GM23338 (cell line): Measurements from ENCODE around the gene ELFN2. TPM values are rescaled to one million over a fixed set of nuclear protein-coding genes. Genes with fewer than 3 reads are reported as not detected.

ENCODE experiments used
- ATAC-seq: fragments of 200-7000 bp; cut with Tn5 transposase; 3 replicates; pipeline ENCODE4 v1.9.1; 2020
- DNase-seq: peaks from one replicate; pipeline ENCODE4 v3.0.0-alpha.2; 2015; ENCODE audit warnings: low spot score
- H2AFZ ChIP-seq: fragments of 200-600 bp; sonication (generic); 2 replicates; pipeline ENCODE4 v1.8.0; 2016; ENCODE audit warnings: antibody characterized with exemption, mild to moderate bottlenecking, moderate library complexity
- H3F3A ChIP-seq: fragments of 200-600 bp; sonication (generic); replicated peaks from 2 replicates; pipeline ENCODE4 v1.8.0; 2017; ENCODE audit warnings: antibody characterized with exemption, mixed run types, low read depth
- H3K27ac ChIP-seq: fragments of 200-600 bp; sonication (generic); 2 replicates; pipeline ENCODE4 v1.6.1; 2016; ENCODE audit warnings: low read depth
- H3K27me3 ChIP-seq: fragments of 200-600 bp; sonication (generic); 2 replicates; pipeline ENCODE4 v1.8.0; 2016; ENCODE audit warnings: mild to moderate bottlenecking, mixed run types, moderate library complexity; ENCODE audit not compliant: insufficient read depth
- H3K36me3 ChIP-seq: fragments of 200-600 bp; sonication (generic); 2 replicates; pipeline ENCODE4 v1.8.0; 2016; ENCODE audit warnings: mild to moderate bottlenecking; ENCODE audit not compliant: insufficient read depth
- H3K4me1 ChIP-seq: fragments of 200-600 bp; sonication (generic); 2 replicates; pipeline ENCODE4 v1.8.0; 2016; ENCODE audit warnings: mild to moderate bottlenecking, moderate library complexity; ENCODE audit not compliant: insufficient read depth
- H3K4me2 ChIP-seq: fragments of 200-600 bp; sonication (generic); 2 replicates; pipeline ENCODE4 v1.7.1; 2017; ENCODE audit warnings: mixed run types
- H3K4me3 ChIP-seq: fragments of 200-600 bp; sonication (generic); 2 replicates; pipeline ENCODE4 v1.6.1; 2016; ENCODE audit warnings: mixed run types
- H3K79me2 ChIP-seq: fragments of 200-600 bp; sonication (generic); replicated peaks from 2 replicates; pipeline ENCODE4 v1.8.0; 2017; ENCODE audit warnings: mild to moderate bottlenecking; ENCODE audit not compliant: insufficient read depth
- H3K9me2 ChIP-seq: fragments of 200-600 bp; sonication (generic); 2 replicates; pipeline ENCODE4 v1.8.0; 2017; ENCODE audit not compliant: insufficient read depth
- H4K20me1 ChIP-seq: fragments of 200-600 bp; sonication (generic); replicated peaks from 2 replicates; pipeline ENCODE4 v1.8.0; 2017; ENCODE audit warnings: mild to moderate bottlenecking; ENCODE audit not compliant: insufficient read depth
- H3K27ac Mint-ChIP-seq: 2 replicates; pipeline ENCODE4 v1.8.0; 2020; ENCODE audit warnings: inconsistent platforms, mild to moderate bottlenecking, moderate library complexity, mixed read lengths
- H3K27me3 Mint-ChIP-seq: 3 replicates; pipeline ENCODE4 v1.8.0; 2022; ENCODE audit warnings: low read depth, mild to moderate bottlenecking, moderate library complexity, mixed read lengths, inconsistent platforms; ENCODE audit not compliant: insufficient read depth, poor library complexity
- H3K36me3 Mint-ChIP-seq: 3 replicates; pipeline ENCODE4 v1.8.0; 2021; ENCODE audit warnings: low read depth, mild to moderate bottlenecking, inconsistent platforms, moderate library complexity, mixed read lengths
- H3K4me1 Mint-ChIP-seq: 3 replicates; pipeline ENCODE4 v1.8.0; 2020; ENCODE audit warnings: mild to moderate bottlenecking, inconsistent platforms, mixed read lengths
- H3K4me3 Mint-ChIP-seq: 3 replicates; pipeline ENCODE4 v1.8.0; 2021; ENCODE audit warnings: moderate library complexity, mild to moderate bottlenecking, inconsistent platforms, mixed read lengths
- H3K9me3 Mint-ChIP-seq: 3 replicates; pipeline ENCODE4 v1.8.0; 2020; ENCODE audit warnings: moderate library complexity, mild to moderate bottlenecking, inconsistent platforms, mixed read lengths
- CREB1 ChIP-seq: fragments of 250-450 bp; sonication (Bioruptor Pico); IDR thresholded peaks from 2 replicates; pipeline ENCODE4 v1.5.0; 2020; ENCODE audit warnings: low read depth, mild to moderate bottlenecking, moderate library complexity
- CTCF ChIP-seq, 2 experiments: fragments of 200-600 bp in 1 of 2; sonication (generic) in 1 of 2; conservative IDR thresholded peaks; 2 replicates each; pipeline versions ENCODE4 v1.5.1 to v1.6.1; 2016 to 2017; ENCODE audit warnings: antibody characterized with exemption in 2 of 2, low read depth in 2 of 2, mild to moderate bottlenecking in 2 of 2, moderate library complexity in 1 of 2
- ETS1 ChIP-seq: IDR thresholded peaks from 2 replicates; pipeline ENCODE4 v1.6.1; 2016; ENCODE audit warnings: antibody characterized with exemption
- EZH2 ChIP-seq: fragments of 200-600 bp; sonication (generic); IDR thresholded peaks from one replicate; pipeline ENCODE4 v1.8.0; 2017; ENCODE audit warnings: antibody characterized with exemption, mild to moderate bottlenecking, low read depth; ENCODE audit not compliant: unreplicated experiment
- EZH2phosphoT487 ChIP-seq: fragments of 200-600 bp; sonication (generic); IDR thresholded peaks from one replicate; pipeline ENCODE4 v1.8.1; 2018; ENCODE audit warnings: antibody characterized with exemption; ENCODE audit not compliant: unreplicated experiment
- JUNB ChIP-seq: IDR thresholded peaks from one replicate; pipeline ENCODE4 v1.6.1; 2016; ENCODE audit warnings: antibody characterized with exemption; ENCODE audit not compliant: unreplicated experiment
- NANOG ChIP-seq: IDR thresholded peaks from 2 replicates; pipeline ENCODE4 v1.6.1; 2016; ENCODE audit warnings: antibody characterized with exemption, borderline replicate concordance
- POLR2AphosphoS5 ChIP-seq: IDR thresholded peaks from 2 replicates; pipeline ENCODE4 v1.6.1; 2016; ENCODE audit warnings: antibody characterized with exemption, low read depth
- REST ChIP-seq: IDR thresholded peaks from one replicate; pipeline ENCODE4 v1.6.1; 2018; ENCODE audit warnings: antibody characterized with exemption; ENCODE audit not compliant: unreplicated experiment
- STAT1 ChIP-seq: IDR thresholded peaks from one replicate; pipeline ENCODE4 v1.6.1; 2016; ENCODE audit warnings: antibody characterized with exemption; ENCODE audit not compliant: unreplicated experiment
- ZNF114 ChIP-seq: fragments of 250-450 bp; sonication (Bioruptor Pico); IDR thresholded peaks from 2 replicates; pipeline ENCODE4 v1.5.0; 2020; ENCODE audit warnings: mild to moderate bottlenecking, moderate library complexity
- ZNF331 ChIP-seq: fragments of 250-450 bp; sonication (Bioruptor Pico); IDR thresholded peaks from 2 replicates; pipeline ENCODE4 v1.5.0; 2020; ENCODE audit warnings: low read depth, mild to moderate bottlenecking, moderate library complexity
- ZNF462 ChIP-seq: fragments of 250-450 bp; sonication (Bioruptor Pico); IDR thresholded peaks from 2 replicates; pipeline ENCODE4 v1.5.0; 2020; ENCODE audit warnings: mild to moderate bottlenecking, moderate library complexity
- polyA plus RNA-seq: library from polyadenylated mRNA; unstranded; fragments of >200 nt; fragmentation: Nextera tagmentation; extraction: Ambion mirVana; gene quantifications from 2 replicates; pipeline ENCODE4 v1.2.1, GENCODE V29; 2016
- total RNA-seq: library from RNA; depleted of rRNA; stranded (reverse); fragments of >200 nt; shearing (Covaris generic); gene quantifications from 2 replicates; pipeline ENCODE4 v1.2.3, GENCODE V29; 2014

Gene ELFN2
- total and polyA plus RNA-seq, 2 experiments from 2014 or later: 0.18 to 0.35 TPM

GRCh38 chr22:37417264-37417663 is 10.0 kb downstream of the ELFN2 start:
- no peak overlapping the region for H3K27ac ChIP-seq
- H3K9me2 ChIP-seq: no peaks in the 10 kb centered on the region
- H3K27ac Mint-ChIP-seq: no peak overlapping the region
- ATAC-seq (no peak), DNase-seq (no peak)
- H3K4me3 ChIP-seq: no peak overlapping the region
- H3F3A ChIP-seq: 0 out of 2 replicates have a peak, but pooled peaks cover 3% of the 10 kb centered on the region
- peaks cover 9% of the 10 kb centered on the region for H3K4me1 ChIP-seq
- H3K4me2 ChIP-seq: no peak overlapping the region
- H3K36me3 Mint-ChIP-seq: no peaks in the 10 kb centered on the region
- H3K4me3 Mint-ChIP-seq: no peak overlapping the region
- TF ChIP-seq POLR2AphosphoS5: no peak
- no peak for TF ChIP-seq REST
- no peak for TF ChIP-seq NANOG
- no peak for TF ChIP-seq STAT1
- no peak for TF ChIP-seq CREB1
- no peak for TF ChIP-seq ZNF462
- no peak for TF ChIP-seq CTCF (conservative IDR thresholded peaks at IDR 0.05; ENCODE audit: low read depth in 2 of 2)
- no peak for TF ChIP-seq ZNF114 (CRISPR knock-in tag)
- TF ChIP-seq ETS1: no peak
- TF ChIP-seq EZH2: no peak
- no peak for TF ChIP-seq JUNB
- no peak for TF ChIP-seq ZNF331 (CRISPR knock-in tag)
- TF ChIP-seq EZH2phosphoT487: no peak
- no peaks in the 10 kb centered on the region for H3K9me3 Mint-ChIP-seq
- no peaks in the 10 kb centered on the region for H3K79me2 ChIP-seq
- H3K36me3 ChIP-seq: no peaks in the 10 kb centered on the region
- H3K4me1 Mint-ChIP-seq: peaks cover 34% of the 10 kb centered on the region
- H3K27me3 Mint-ChIP-seq: peaks cover 32% of the 10 kb centered on the region
- H4K20me1 ChIP-seq: no peaks in the 10 kb centered on the region
- H3K27me3 ChIP-seq: peaks cover 33% of the 10 kb centered on the region
- H2AFZ ChIP-seq: no peak overlapping the region
